Neural progenitor cell (in vitro differentiated cells): Measurements from ENCODE around the gene TRMT10B.

ENCODE experiments used
- CTCF ChIP-seq: fragments of 200-600 bp; sonication (generic); IDR thresholded peaks from 2 replicates; pipeline ENCODE4 v1.5.1; 2017; ENCODE audit warnings: antibody characterized with exemption, mild to moderate bottlenecking
- EZH2 ChIP-seq: fragments of 200-600 bp; sonication (generic); IDR thresholded peaks from 2 replicates; pipeline ENCODE4 v1.6.1; 2017; ENCODE audit warnings: antibody characterized with exemption, mild to moderate bottlenecking, moderate library complexity
- EZH2phosphoT487 ChIP-seq: fragments of 200-600 bp; sonication (generic); IDR thresholded peaks from 2 replicates; pipeline ENCODE4 v1.6.1; 2017; ENCODE audit warnings: antibody characterized with exemption

GRCh38 chr9:37776328-37776727, 22.7 kb downstream of the TRMT10B start:
- TF ChIP-seq CTCF (no peak), EZH2 (no peak), EZH2phosphoT487 (no peak)
